ENCODE data around the gene WWOX.

WWOX gene

DNA sequence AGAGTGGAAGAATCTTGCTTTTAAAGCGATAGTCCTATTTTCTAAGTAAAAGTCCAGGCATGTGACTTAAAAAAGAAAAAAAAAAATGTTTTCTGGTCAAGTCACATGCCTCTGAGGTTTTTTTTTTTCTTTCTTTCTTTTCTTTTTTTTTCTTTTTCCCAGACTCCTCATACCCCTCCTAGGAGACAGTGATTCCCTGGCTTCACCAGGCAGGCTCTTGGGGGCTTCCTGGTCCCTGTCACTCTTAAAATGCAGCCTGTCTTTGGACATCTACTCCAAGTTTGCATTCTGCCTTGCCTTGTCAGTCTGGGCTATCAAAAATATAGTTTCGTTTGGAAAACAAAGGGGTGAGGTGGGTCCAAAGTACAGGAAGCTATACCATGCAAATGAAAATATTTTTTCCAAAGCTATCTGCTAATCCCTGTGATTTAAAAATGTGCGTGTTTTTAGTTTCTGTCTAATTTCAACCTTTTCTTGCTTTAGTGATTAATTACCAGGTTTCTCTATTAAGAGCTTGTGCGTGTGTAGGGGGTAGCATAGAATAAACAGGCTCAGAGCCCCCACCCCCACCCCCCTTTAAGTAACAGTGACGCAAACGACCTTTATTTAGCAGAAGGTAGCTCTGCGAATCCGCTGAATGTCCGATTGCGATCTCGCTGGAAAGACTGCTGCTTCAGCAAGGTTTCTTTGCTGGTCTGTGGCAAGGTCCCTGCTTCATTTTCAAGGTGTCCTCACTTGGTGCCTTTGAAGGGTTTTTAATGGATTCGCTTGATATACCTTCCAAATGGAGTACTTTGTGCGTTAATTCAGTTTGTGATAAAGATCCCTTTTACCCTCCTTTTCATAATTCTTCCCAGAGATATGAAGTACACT, 510.2 kb downstream of the WWOX start:
- DNase-seq (ENCODE audit: low read depth): no peak

DNA sequence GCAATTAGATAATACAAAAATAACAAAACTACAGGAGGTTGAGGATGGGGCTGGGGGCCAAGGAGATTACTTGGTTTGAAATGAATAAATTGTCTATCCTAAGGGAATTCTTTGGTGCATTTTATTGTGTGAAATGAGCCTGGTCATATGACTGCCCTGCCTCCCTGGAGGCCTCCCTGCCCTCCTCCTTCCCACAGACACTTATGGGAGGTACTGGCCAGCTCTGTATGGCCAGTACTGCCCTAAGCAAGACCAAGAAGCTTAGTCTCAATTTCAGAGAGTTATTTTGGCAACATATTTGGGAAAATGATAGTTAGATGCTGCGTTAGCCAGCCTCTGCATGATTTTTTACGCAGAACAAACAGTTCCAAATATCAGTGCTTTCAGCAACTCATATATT, 511.9 kb downstream of the WWOX start:
- DNase-seq (ENCODE audit: low read depth): no peak

DNA sequence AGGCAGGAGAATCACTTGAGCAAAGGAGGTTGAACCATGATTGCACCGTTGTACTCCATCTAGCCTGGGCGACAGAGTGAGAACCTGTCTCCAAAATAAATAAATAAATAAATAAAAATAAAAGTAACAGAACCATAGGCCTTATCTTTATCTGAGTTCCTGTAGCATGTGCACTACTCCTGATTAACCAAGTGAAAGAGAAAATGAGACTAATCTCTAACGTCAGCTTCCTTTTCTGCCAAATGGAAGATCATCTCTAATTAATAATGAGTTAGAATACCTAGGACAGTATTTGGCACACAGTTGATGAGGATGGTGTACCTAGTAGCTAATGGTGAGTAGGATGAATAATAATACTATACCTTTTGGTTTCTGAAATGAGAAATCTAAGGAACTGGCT, 520.4 kb downstream of the WWOX start:
- DNase-seq (ENCODE audit: low read depth): no peak

DNA sequence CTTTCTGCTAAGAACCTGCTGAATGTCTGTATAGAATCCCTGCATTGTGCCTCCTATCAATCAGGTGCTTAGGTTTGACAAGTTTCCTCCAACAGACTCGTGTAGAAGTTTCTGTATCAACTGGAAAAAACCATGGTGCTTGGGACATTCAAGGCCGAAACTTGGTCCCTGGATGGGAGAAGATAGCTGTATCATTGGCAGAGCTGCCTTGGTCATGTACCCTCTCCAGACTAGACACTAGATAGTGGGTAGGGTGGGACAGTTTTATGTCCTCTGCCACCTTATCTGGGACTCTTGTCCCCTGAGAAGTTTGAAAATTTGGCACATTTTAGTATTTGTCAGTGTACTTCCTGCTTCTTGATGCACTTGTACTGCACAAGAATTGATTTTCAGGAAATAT, 520.8 kb downstream of the WWOX start:
- no peak for DNase-seq (ENCODE audit: low read depth)

DNA sequence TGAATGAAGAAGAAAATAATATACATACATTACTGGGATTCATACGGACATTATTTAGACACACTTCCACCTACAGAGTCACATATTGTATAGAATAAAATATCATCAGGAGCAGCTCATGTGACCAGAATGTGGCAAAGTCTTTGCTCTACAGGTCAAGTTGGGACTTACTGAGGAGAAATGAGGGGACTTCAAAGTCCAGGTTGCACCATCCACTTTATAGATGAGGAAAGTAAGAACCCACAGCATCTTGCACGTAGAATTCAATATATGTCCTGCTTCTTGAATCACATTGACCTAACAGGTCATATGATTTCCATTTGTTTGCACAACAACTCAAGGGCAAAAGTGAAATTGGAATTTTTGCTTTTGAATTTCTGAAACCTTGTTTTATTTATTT, 524.3 kb downstream of the WWOX start:
- DNase-seq (ENCODE audit: low read depth): no peak

DNA sequence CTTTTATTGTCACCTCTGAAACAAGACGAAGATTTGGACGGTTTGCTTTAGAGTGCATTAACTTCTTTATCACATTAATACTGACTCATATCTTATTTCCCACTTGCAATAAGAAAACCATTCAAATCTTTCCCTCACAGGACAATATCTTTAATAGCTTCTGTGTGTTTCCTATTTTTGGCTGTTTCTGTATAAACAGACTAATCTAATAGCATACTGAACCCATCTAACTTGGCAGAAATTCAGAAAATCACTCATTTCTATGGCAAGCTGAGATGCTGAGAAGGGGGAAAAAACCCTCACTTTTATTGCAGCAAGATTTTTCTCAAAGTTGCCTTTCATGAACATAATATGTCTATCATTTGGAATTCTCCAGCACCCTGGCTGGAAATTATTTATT, 524.9 kb downstream of the WWOX start:
- no peak for DNase-seq (ENCODE audit: low read depth)

DNA sequence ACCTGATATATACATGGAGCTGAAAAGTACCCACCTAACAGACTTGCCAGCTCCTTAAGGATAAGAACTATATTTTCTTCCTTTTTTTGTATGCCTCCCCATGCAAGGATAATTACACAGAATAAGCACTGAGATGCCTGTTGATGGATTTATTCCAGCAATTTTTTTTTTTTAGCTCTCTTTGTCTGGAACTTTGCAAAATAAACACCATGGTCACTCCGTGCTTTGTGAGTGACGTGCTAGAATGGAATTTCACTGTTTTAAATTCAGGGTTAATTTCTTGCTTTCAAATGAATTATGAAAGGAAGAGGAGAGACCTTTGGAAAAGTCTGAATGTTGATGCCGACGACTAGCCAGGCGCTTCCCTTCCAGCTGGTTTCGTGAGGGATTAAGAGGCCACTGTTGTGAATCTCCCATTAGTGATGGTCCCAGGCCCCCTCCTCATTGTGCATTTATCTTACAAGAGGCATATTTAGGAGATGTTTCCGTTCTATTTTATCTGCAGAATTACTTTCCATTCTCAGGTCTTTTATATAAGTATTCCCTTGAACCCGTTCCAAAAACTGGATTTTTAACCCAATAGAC, 529.1 kb downstream of the WWOX start:
- no peak for DNase-seq (ENCODE audit: low read depth)

DNA sequence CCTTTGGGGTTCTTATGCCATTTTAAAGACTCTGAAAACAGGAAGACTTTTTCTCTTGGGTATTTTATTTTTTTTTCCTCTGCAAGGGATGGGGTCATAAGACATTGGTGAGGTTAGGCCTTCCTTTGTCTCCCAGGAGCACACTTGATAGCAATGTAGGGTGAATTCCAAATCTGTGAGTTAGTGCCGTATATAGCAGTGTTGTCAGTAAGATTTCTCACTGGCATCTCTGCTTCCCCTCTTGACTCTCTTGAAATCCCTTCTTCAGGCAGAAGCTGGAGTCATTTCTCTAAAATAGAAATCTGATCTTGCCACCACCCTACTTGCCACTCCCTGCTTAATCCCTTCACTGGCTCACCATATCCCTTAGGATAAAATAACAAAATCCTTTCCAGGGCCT, 529.7 kb downstream of the WWOX start:
- DNase-seq (ENCODE audit: low read depth): no peak

DNA sequence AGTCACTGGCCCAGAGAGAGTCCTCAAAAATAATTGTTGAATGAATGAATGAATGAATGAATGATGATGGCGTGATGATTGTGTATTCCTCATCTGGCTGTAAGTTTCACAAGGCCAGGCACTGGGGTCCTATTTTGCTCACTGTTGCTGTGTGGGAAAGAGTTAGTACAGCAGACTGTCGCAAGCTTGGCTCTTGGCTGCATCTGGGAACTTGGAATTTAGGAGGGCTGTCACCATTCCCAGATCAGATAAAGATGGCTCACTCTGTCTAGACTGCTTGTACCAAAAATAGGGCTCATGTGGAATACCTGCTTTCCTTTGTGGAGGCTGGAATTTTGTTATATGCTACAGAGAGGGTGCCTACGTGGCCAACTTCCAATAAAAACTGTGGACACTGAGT, 530.6 kb downstream of the WWOX start:
- no peak for DNase-seq (ENCODE audit: low read depth)

DNA sequence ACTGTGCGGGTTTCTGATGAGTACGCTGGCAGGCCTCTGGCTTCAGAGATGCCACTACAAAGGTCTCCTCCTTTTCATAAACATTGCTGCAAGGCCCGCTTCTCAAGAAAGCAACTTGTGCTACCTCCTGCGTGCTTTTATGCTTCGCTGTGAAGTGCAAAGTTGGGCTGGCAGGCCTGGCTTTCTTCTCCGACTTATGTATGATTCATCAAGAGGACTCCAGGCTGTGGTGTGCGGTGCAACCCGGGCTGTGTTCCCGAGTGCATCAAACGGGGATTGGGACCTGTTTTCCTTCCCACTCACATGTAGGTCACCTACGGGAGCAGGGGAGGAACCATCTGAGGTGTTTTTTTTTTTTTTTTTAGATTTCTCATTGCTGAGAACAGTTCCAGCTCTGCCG, 534.1 kb downstream of the WWOX start:
- no peak for DNase-seq (ENCODE audit: low read depth)

DNA sequence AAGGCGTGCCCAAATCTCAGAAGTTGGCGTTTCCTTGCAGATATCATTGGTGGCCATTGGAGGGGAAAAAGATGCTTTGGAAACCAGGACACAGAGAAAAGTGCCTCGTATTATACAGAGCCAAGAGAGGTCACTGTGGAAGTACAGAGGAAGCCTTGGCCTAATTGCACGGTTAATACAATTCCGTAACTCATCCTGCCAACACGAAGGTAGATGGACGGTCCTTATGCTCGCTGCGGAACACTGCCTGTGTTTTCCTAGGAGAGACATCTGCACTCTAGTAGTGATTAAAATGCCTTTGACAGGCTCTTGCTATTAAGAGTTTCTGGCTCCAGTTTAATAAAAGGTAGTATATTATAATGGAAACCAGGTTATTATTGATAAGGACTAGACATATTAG, 536.4 kb downstream of the WWOX start:
- no peak for DNase-seq (ENCODE audit: low read depth)

DNA sequence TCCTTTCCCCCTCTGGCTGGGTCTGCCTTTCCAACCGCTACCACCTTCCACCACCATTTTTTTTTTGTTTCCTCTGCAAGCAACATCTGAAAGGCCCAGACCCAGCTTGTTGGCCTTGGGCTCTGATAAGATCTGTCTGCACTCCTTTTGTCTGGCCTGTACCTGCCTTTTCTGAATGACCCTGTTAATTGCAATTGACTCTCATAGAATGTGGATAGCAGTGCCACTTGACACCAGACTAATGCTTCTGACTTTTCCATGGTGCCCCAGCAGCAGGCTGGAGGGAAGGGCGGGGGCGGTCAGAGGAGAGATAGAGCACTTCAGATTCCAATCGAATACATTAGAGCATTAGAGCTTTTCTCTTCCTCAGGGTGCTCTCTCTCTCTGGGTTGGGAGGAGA, 538.9 kb downstream of the WWOX start:
- no peak for DNase-seq (ENCODE audit: low read depth)

DNA sequence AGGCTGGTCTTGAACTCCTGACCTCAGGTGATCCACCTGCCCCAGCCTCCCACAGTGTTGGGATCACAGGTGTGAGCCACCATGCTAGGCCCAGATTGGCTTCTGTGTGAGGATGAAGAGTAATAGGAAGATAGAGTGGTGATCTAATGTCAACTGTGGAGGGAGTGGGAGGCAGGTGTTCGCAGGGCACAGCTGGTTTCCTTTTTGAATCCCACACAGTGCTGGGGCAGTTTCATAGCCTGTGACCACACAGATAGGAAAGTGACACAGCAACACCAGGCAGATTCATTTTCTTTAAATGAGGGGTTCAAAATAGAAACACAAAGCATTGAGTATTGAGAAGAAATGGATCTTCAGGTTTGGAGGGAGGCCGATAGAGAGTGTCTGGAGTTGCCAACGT, 540.3 kb downstream of the WWOX start:
- no peak for DNase-seq (ENCODE audit: low read depth)

DNA sequence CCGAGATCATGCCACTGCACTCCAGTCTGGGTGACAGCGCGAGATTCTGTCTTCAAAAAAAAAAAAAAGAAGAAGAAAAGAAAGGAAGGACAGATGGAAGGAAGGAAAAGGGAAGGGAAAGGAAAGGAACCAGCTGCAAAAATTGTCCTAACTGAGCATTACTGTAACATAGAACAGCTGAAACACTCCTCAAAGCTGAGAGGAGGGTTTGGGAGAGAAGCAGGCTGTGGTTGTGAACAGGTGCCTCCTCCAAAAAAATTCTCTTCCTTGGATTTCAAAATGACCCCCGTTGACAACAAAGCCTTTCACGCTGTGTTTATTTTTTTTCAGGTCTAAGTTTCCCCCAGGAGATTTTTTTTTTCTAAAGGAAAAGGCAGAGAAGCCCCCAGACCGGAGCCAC, 541.4 kb downstream of the WWOX start:
- no peak for DNase-seq (ENCODE audit: low read depth)

DNA sequence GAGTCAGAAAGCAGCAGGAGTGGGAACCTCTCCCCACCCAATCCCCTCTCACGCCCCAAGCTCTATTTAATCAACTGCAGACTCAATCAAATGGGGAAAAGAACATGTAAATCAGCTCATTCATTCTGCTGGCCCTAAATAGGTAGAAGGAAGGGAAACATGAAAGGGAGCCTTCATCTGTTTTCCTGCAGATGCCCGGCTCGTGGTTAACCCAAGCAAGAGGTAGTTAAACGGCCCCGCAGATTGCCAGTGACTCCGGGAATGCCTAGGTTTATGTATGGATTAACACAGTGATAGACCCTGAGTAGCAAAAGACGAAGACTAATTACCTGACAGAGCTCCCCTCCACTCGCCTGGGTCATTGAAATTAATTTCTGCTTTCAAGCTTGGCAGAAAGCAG, 542.0 kb downstream of the WWOX start:
- DNase-seq (ENCODE audit: low read depth): no peak

DNA sequence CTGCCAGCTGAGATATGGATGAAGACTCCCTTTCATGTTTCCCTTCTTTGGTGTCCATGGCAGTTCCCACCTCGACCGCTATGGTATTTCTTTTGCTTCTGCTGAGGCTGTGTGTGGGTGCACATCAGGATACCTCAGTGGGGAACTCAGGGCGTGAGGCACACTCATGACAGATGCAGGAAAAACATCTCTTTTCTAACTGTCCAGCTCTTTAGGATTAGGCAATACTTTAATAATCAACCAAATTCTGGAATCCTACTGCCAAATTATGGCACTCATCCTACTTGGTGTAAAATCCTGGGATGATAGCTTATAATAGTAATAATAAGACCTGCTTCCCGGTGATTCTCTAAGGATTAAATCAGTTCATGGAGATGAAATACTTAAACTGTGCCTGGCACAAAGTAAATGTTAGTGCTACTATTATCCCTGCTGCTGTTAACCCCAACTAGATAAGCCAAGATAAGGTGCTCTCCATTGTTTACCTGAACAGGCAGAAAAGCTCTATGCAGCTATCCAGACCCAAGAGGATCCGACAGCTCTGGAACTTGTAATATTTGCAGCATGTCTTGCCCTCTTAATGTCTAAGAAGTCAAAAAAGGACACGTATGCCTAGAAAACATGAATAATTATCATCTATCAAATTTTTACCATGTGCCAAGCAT, 543.3 kb downstream of the WWOX start:
- DNase-seq (ENCODE audit: low read depth): no peak

DNA sequence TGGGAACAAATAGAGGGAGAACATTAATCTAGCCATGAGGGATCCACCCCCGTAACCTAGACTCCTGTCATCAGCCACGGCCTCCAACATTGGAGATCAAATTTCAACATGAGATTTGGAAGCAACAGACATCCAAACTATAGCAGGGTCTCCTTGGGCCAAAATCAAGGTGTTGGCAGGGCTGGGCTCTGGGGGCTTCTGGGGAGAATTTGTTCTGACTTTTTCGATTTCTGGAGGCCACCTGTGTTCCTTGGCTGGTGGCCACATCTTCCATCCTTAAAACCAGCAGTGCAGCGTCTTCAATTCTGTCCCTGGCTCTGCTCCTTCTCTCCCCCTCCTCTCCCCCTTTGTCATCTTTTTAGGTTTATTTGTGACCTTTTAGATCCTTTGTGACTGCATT, 546.2 kb downstream of the WWOX start:
- DNase-seq (ENCODE audit: low read depth): no peak

DNA sequence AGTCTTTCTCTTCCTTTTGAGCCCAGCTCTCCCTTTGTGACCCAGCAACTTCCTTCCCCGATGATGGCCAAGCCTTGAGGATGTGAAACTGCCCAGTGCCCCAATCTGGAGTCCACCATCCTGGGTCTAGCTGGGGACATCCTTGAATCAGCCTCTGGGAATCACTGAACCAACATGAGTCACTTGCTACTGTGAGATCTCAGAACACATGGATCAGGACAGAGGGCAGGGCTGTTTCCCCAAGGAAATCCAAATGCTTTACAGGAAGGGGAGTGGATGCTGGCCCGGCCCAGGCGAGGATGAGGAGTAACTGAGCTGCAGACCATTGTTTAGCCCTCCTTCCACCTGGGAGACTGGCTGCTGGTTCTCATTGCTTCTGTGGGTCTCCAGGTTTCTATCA, 547.6 kb downstream of the WWOX start:
- no peak for DNase-seq (ENCODE audit: low read depth)

DNA sequence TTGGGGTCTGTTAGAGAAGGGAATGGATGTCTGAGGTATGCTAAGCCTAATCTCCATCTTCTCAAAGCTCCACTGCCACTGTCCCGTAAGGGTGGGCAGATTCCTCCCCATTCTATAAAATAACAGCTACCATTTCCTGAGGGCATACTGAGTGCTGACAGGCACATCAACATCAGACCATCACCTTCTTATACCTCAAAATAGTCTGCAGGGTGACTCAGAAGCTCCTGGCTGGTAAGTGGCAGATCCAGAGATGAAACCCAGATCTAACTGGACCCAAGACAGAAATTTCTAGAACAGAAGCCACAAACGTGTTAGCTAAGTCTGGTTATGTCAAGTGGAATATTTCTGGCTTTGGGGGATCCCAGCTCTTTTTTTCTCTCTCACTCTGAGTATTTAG, 548.0 kb downstream of the WWOX start:
- DNase-seq (ENCODE audit: low read depth): no peak

DNA sequence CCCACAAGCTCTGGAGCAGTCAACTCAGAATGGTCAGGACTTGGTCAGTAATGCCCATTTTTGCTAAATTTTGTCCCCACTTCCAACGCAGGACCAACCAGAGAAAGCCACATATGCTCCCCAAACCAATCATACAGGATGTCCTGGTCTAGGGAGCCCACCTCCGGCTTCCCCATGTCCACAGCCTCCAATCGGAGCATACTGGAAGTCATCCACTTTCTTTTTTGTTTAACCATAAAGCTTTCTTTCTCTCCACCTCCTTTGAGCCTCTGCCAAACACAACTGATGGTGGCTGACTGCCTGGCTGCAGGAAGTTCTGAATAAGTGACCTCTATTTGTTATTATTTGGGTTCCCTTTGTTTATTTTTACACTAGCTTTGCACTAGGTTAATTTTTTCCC, 549.1 kb downstream of the WWOX start:
- DNase-seq (ENCODE audit: low read depth): no peak

DNA sequence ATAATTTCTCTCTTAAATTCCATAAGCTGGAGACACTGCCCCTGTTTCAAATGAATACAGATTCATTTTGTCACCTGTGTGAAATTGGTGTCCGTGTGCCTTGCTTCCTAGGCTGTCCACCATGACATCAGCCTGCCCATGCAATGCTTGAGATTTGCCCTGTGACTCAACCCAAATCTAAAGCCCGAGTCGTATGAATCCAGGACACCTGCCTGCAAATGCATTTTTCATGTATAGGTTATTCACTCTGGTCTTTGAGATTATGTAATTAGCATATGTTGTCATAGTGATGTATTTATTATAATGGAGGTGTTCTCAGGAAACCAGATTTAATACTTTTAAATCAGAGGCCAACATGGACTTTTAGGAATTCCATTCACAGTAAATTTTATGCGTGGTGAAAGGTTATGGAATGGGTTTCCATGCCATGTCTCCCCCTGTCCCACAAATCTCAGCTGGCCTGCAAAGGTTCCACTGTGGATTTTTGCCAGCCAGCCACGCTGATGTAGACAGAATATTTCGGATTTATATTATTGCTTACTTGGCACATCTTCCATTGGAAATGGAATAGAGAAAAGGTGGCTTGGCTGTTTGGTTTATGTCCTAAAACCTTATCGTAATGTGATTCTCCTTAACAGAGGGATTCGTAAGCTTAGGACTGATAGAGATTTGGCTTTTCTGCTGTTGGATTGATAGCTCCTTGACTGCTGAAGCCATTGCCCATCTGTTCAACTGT, 551.1 kb downstream of the WWOX start:
- DNase-seq (ENCODE audit: low read depth): no peak

DNA sequence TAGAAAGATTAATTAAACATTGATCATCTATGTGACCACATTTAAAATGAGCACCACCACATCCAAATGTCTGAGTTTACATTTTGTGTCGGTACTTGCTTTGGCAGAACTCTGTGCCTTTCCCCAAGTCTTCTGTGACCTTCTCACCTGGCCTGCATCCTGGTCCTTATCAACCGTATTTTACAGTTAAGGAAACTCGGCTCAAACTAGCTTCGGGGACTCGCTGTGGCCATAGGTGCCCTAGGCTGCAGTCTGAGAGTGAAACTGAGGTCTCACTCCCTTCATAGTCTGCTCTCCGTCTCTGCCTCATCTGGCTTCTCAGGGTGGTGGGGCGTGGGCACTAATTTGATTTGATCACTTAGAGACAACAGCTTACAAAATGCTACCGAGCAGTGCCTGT, 555.5 kb downstream of the WWOX start:
- no peak for DNase-seq (ENCODE audit: low read depth)

All from T-helper 22 cell (primary cell).